HCT116 (cell line): ENCODE measurements around the gene NUDC. TPM values are rescaled to one million over a fixed set of nuclear protein-coding genes. Genes with fewer than 3 reads are reported as not detected.

Experiments used
- ATAC-seq: fragments of 200-7000 bp; cut with Tn5 transposase; 2 replicates; pipeline ENCODE4 v1.9.1; 2020; ENCODE audit warnings: mild to moderate bottlenecking, moderate library complexity
- BruUV-seq: library from RNA; stranded (reverse); fragments of 400-500 nt; replicated peaks from 2 replicates; lab custom pipeline; 2021; lab: Mats Ljungman, UMichigan
- CTCF ChIA-PET: fragments of 300-600 bp; sonication (Branson Sonifier 250); formaldehyde crosslinking; loops from one replicate; lab custom pipeline; 2021; ENCODE audit warnings: antibody characterized with exemption; lab: Charles Lee
- POLR2A ChIA-PET: fragments of 300-600, 350-600 bp; sonication (Branson Sonifier 250); formaldehyde crosslinking; loops from one replicate; lab custom pipeline; 2021; ENCODE audit warnings: antibody characterized with exemption; lab: Charles Lee
- RAD21 ChIA-PET, 2 experiments: fragments of 300-600 bp; sonication (Branson Sonifier 250); formaldehyde crosslinking; loops; one replicate each; lab custom pipeline; 2023; ENCODE audit warnings: low total read pairs in 2 of 2; ENCODE audit not compliant: uncharacterized antibody in 2 of 2, unreplicated experiment in 2 of 2, low non-redundant PET in 1 of 2; lab: Charles Lee
- DNase-seq: peaks from one replicate; pipeline ENCODE4 v3.0.0-alpha.2; 2010; ENCODE audit warnings: low read depth, low spot score
- H2AFZ ChIP-seq: fragments of 200-600 bp; shearing (Covaris generic), sonication (generic); 2 replicates; pipeline ENCODE4 v1.6.1; 2017; ENCODE audit warnings: low read depth, mixed run types, mixed read lengths, antibody characterized with exemption, low read length; ENCODE audit not compliant: poor library complexity, severe bottlenecking
- H3K27ac ChIP-seq: 2 replicates; pipeline ENCODE4 v1.5.1; 2012; ENCODE audit warnings: low read depth, low read length
- H3K27me3 ChIP-seq: fragments of 200-600 bp; sonication (generic); 2 replicates; pipeline ENCODE4 v1.6.1; 2016; ENCODE audit warnings: mixed run types, low read length, mixed read lengths; ENCODE audit not compliant: insufficient read depth
- H3K36me3 ChIP-seq, 2 experiments: fragments of 200-500 bp in 1 of 2; fragments of 200-600 bp in 1 of 2; sonication (Bioruptor generic) in 1 of 2; sonication (generic) in 1 of 2; 2 replicates each; pipeline versions ENCODE4 v1.5.1 to v1.6.1; 2014 to 2016; ENCODE audit warnings: low read length in 2 of 2, inconsistent platforms in 1 of 2, mixed read lengths in 1 of 2, mixed run types in 1 of 2; ENCODE audit not compliant: insufficient read depth in 2 of 2, control insufficient read depth in 1 of 2
- H3K4me1 ChIP-seq, 2 experiments: fragments of 200-600 bp in 1 of 2; sonication (generic) in 1 of 2; 2 replicates each; pipeline versions ENCODE4 v1.5.1 to v1.6.1; 2012 to 2017; ENCODE audit warnings: low read length in 2 of 2, inconsistent platforms in 1 of 2, mild to moderate bottlenecking in 1 of 2, mixed read lengths in 1 of 2, mixed run types in 1 of 2, moderate library complexity in 1 of 2; ENCODE audit not compliant: insufficient read depth in 2 of 2, control insufficient read depth in 1 of 2
- H3K4me2 ChIP-seq: fragments of 200-600 bp; sonication (generic); 2 replicates; pipeline ENCODE4 v1.6.1; 2017; ENCODE audit warnings: mixed run types, low read length, mixed read lengths
- H3K4me3 ChIP-seq, 2 experiments: fragments of 200-600 bp in 1 of 2; sonication (generic) in 1 of 2; replicated peaks in 1 of 2; 2 replicates each; pipeline ENCODE4 v1.5.1; 2011 to 2016; ENCODE audit warnings: low read length in 2 of 2, control low read depth in 1 of 2, low read depth in 1 of 2, mild to moderate bottlenecking in 1 of 2, mixed read lengths in 1 of 2, mixed run types in 1 of 2
- H3K79me2 ChIP-seq: fragments of 200-600 bp; sonication (generic); 2 replicates; pipeline ENCODE4 v1.6.1; 2017; ENCODE audit warnings: mild to moderate bottlenecking, mixed run types, low read length, moderate library complexity, mixed read lengths; ENCODE audit not compliant: insufficient read depth
- H3K9ac ChIP-seq: fragments of 200-600 bp; sonication (generic); 2 replicates; pipeline ENCODE4 v1.6.1; 2016; ENCODE audit warnings: low read length, mixed read lengths
- H3K9me2 ChIP-seq: fragments of 200-600 bp; sonication (generic), shearing (Covaris generic); 2 replicates; pipeline ENCODE4 v1.6.1; 2017; ENCODE audit warnings: mixed run types, mild to moderate bottlenecking, moderate library complexity; ENCODE audit not compliant: insufficient read depth
- H3K9me3 ChIP-seq, 2 experiments: fragments of 200-500 bp in 1 of 2; fragments of 200-600 bp in 1 of 2; sonication (Bioruptor generic) in 1 of 2; sonication (generic) in 1 of 2; 2 replicates each; pipeline ENCODE4 v1.6.1; 2014 to 2017; ENCODE audit warnings: low read length in 2 of 2, mixed read lengths in 2 of 2, inconsistent platforms in 1 of 2, low read depth in 1 of 2, mild to moderate bottlenecking in 1 of 2, mixed run types in 1 of 2, moderate library complexity in 1 of 2; ENCODE audit not compliant: control insufficient read depth in 1 of 2, insufficient read depth in 1 of 2
- H4K20me1 ChIP-seq: fragments of 200-600 bp; sonication (generic), shearing (Covaris generic); 2 replicates; pipeline ENCODE4 v1.6.1; 2017; ENCODE audit warnings: mixed run types, mild to moderate bottlenecking, moderate library complexity; ENCODE audit not compliant: insufficient read depth
- ATF3 ChIP-seq: IDR thresholded peaks from 2 replicates; pipeline ENCODE4 v1.6.1; 2012
- EGR1 ChIP-seq: IDR thresholded peaks from 2 replicates; pipeline ENCODE4 v1.6.1; 2012; ENCODE audit warnings: low read depth
- EZH2 ChIP-seq: fragments of 200-600 bp; sonication (generic); IDR thresholded peaks from 2 replicates; pipeline ENCODE4 v1.6.1; 2017; ENCODE audit warnings: antibody characterized with exemption, mixed run types
- FOSL1 ChIP-seq: IDR thresholded peaks from 2 replicates; pipeline ENCODE4 v1.6.1; 2012; ENCODE audit warnings: low read depth
- REST ChIP-seq: IDR thresholded peaks from 2 replicates; pipeline ENCODE4 v1.6.1; 2012; ENCODE audit warnings: low read depth
- SRF ChIP-seq: IDR thresholded peaks from 2 replicates; pipeline ENCODE4 v1.6.1; 2012; ENCODE audit warnings: low read depth
- intact Hi-C: fragments of 100-400 bp; cut with micrococcal nuclease; formaldehyde crosslinking; loops from 2 replicates; pipeline ENCODE4 v1.10.0; 2022
- total RNA-seq: library from RNA; stranded (reverse); gene quantifications from one replicate; pipeline ENCODE4 v1.2.1, GENCODE V29; 2021; ENCODE audit not compliant: unreplicated experiment
- TF ChIP-seq, protein P1 (sequence below), 3 experiments: fragments of 200-600 bp in 1 of 3; sonication (generic) in 1 of 3; IDR thresholded peaks in 2 of 3; conservative IDR thresholded peaks in 1 of 3; 2 replicates each; pipeline ENCODE4 v1.5.1; 2012 to 2017; ENCODE audit warnings: low read depth in 2 of 3, low read length in 2 of 3, antibody characterized with exemption in 1 of 3, borderline replicate concordance in 1 of 3, control low read depth in 1 of 3, mild to moderate bottlenecking in 1 of 3, mixed read lengths in 1 of 3, mixed run types in 1 of 3, moderate library complexity in 1 of 3; ENCODE audit not compliant: insufficient read depth in 1 of 3
- TF ChIP-seq, protein P2 (sequence below): IDR thresholded peaks from 2 replicates; pipeline ENCODE4 v1.6.1; 2012

NUDC gene
- total RNA-seq, 1 experiment from 2014 or later: 119 TPM

- BruUV-seq: no TSS peak
- Histone ChIP-seq H3K4me3 (no peak overlapping the region), H3K4me2 (no peak overlapping the region), H4K20me1 (no peaks in the 10 kb centered on the region), H3K4me1 (peaks cover 7 to 26% of the 10 kb centered on the region in 2 experiments; a peak in 3 of 4 replicates), H3K9ac (no peak overlapping the region), H2AFZ (no peak overlapping the region), H3K27me3 (no peaks in the 10 kb centered on the region), H3K9me2 (no peaks in the 10 kb centered on the region), H3K9me3 (no peaks in the 10 kb centered on the region), H3K27ac (no peak overlapping the region), H3K36me3 (0 out of 4 replicates have a peak, but pooled peaks cover 1 to 6% of the 10 kb centered on the region in 2 experiments), H3K79me2 (peaks cover 30% of the 10 kb centered on the region)
- RAD21 ChIA-PET: no interaction called here
- POLR2A ChIA-PET: no interaction called here
- ATAC-seq (no peak), DNase-seq (no peak)
- CTCF ChIA-PET: no interaction called here
- TF ChIP-seq SRF: no peak
- TF ChIP-seq EZH2: no peak
- no peak for TF ChIP-seq ATF3
- TF ChIP-seq EGR1: no peak
- TF ChIP-seq, protein P1, sequence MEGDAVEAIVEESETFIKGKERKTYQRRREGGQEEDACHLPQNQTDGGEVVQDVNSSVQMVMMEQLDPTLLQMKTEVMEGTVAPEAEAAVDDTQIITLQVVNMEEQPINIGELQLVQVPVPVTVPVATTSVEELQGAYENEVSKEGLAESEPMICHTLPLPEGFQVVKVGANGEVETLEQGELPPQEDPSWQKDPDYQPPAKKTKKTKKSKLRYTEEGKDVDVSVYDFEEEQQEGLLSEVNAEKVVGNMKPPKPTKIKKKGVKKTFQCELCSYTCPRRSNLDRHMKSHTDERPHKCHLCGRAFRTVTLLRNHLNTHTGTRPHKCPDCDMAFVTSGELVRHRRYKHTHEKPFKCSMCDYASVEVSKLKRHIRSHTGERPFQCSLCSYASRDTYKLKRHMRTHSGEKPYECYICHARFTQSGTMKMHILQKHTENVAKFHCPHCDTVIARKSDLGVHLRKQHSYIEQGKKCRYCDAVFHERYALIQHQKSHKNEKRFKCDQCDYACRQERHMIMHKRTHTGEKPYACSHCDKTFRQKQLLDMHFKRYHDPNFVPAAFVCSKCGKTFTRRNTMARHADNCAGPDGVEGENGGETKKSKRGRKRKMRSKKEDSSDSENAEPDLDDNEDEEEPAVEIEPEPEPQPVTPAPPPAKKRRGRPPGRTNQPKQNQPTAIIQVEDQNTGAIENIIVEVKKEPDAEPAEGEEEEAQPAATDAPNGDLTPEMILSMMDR (IDR thresholded peaks at IDR 0.05 in 2 of 3, conservative IDR thresholded peaks at IDR 0.05 in 1 of 3; ENCODE audit: borderline replicate concordance in 1 of 3, insufficient read depth in 1 of 3, low read depth in 2 of 3, low read length in 2 of 3): no peak
- no peak for TF ChIP-seq FOSL1
- TF ChIP-seq REST: no peak
- TF ChIP-seq, protein P2, sequence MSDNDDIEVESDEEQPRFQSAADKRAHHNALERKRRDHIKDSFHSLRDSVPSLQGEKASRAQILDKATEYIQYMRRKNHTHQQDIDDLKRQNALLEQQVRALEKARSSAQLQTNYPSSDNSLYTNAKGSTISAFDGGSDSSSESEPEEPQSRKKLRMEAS: no peak
- intact Hi-C loops: no loop called here
These were observed 35.8 kb downstream of the NUDC start for GRCh38 chr1:26957306-26957705.
